HG03280 (cell line): ENCODE results near the gene FAM47C.
"Not testable (repeated sequence)": the region's sequence is repeated elsewhere in the genome, so short reads cannot be mapped to it uniquely, and the experiment has no call there.

ENCODE experiments used
- ATAC-seq: cut with Tn5 transposase; IDR thresholded peaks from one replicate; pipeline ENCODE4 v1.9.1; 2021; ENCODE audit warnings: mild to moderate bottlenecking, moderate library complexity; ENCODE audit not compliant: unreplicated experiment

FAM47C gene

GRCh38 chrX:37008182-37008581 lies at the start of gene FAM47C:
Gene FAM47C (plus strand): TSS chrX:37008366. CDS start chrX:37008411, 45 bp downstream.
- ATAC-seq, result not testable (repeated sequence)

DNA sequence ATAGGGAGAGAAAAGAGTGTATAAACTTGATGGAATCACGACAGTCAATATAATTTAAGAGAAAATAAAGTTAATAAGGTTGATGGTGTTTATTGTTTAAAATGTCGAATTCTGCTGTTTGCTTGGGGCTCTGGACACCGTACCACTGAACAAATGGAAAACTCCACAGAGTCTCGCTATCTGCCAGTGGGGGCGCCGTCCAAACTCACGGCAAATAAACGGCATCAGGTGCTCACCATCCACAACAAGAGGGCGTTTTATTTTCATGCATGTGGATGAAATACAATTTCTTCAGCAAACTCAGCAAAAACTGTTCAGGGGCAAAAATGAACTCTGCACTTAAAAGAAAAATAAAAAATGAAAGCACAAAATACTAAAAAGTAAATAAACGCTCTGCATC lies 46.6 kb upstream of the FAM47C start:
- no peak for ATAC-seq

DNA sequence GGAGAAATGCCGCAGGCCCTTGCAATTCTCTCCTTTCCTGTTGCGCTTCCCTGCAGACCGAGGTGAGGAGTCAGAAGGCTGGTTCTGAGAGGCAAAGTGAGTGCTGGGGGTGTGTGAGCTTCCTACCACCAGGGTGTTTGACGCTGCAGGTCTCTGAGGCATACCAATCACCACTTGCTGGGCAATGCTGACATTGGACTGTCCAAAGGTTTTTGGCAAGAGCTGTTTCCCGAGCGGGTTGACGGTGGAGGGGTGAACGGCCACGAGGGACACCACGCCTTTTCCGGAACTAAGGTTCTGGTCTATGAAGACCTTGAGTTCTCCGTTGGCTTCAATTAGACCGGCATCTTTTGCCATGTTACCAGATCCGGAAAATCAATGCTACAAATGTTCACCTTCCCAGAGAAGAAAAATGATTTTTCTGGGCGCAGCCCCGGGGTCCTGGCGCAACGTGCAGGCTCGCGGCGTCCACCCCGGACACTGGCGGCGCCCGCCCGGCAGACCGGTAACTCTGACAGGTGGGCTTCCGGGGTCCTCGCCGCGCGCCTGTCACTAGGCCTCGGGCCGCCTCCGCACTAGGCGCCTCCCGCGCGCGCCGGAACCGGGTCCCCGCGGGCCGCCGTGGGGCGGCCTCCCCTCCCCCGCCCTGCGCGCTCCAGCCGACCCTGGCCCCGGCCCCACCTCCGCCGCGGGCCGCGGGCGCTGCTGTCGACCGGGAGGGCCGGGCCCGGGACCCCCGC lies 44.9 kb upstream of the FAM47C start:
- no peak for ATAC-seq

GRCh38 chrX:36963852-36964251 lies 44.3 kb upstream of the FAM47C start:
- ATAC-seq, result no peak

- ATAC-seq, result no peak
Measured at GRCh38 chrX:36973575-36973974, 34.6 kb upstream of the FAM47C start.

DNA sequence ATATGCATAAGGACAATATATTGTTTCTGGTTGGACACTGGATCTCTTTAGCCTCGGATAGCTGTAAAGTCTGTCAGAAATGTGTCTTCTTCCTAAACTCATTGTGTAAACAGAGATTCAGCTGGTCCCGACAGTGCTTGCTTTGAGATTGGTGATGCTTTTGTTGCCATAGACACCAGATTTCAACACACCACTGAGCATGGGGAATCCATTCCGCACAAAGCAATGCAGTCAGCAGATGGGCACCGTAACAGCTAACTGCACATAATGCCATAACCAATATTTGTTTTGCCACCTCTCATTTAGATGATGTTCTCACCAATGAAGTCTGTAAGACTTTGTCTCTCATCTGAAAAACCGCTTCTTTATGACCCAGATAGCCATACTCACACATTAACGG lies 33.3 kb upstream of the FAM47C start:
- no peak for ATAC-seq

- ATAC-seq, result no peak
Measured at GRCh38 chrX:36978886-36979285, 29.3 kb upstream of the FAM47C start.

DNA sequence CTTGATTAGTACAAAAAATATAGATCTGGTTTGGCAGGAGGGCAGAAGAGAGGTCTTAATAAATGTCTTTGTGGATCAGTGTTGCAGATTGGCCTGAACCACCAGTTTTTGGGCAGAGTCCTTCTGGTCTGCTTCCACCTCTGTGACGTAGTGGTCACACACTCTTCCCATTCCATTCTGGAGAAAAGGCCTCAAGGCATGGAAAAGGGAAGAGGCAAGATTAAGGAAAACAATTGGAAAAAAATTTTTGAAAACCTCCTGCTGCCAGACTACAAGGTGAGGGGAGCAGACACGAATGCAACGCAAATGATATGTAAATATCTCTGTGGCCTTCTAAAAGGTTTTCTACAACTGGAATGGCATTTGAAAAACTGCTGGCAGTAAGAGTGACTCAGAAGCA lies 24.3 kb upstream of the FAM47C start:
- ATAC-seq, result no peak

DNA sequence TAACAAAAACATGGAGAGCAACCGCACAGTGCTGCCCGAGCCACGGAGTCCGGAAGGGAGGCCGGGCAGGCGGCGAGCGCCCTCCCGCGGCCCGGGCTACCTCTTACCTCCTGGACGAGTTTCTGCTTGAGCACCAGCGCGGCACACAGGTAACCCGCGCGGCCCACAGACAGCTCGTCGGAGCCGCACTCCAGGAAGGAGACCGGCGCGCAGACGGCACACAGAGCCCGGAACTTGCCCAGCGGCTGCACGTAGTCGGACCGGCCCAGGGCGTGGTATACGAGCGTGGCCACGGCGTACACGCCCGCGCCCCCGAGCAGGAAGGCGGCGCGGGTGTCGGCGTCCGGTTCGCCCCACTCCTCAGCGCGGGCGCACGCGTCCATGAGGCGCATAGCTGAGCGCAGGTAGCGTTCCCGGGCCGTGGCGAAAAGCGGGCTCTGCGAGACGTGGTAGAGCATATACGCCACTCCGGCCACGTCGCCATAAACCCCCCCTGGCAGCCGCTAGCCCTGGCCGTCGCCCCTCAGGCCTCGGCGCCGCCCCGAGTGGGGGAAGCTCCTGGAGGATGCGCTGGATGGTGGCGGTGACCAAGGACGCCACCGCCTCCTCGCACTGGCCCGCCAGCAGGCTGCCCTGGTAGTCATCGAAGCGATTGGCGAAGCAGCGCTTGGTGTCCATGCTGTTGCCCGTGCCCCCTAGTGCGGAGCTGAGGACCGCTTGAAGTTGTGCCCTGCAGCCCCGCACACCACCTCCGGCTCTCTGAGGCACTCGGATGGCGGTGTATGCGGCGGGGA lies 22.6 kb upstream of the FAM47C start:
- not testable (repeated sequence) for ATAC-seq

DNA sequence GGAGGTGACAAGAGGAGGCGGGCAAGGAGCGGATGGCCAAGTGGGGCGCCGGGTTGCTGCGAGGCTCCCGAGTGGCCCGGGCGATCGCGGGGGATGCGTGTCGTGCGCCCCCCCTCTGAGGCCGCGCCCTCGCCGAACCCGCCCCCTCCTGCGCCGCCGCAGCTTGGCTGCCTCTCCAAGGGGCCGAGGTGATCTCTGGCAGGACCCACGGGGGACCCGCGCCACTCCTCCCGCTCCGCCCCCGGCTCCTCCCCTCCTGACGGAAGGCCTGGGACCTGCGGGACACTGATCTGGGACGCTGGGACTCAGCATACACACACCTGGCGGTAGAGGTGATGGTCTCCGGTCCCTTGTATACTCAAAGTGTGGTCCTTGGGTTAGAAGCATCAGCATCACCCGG lies 21.9 kb upstream of the FAM47C start:
- ATAC-seq, result no peak

DNA sequence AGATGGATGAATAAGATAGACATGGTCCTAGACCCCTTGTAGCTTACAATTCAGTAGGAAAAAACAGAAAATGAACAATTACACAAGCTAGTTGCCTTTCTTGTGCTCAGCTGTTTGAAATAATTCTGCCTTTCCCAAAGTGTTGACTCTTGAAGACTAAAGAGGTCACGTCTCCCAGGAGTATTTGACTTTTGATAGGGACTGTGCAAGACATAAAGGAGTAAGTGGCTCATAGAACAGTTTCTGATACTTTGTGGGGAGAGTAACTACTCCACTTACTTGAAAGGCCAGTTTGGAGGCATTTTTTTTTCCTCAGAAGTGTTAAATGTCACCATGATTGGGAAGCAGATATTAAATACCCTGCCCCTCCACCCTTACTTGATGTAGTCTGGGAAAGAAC lies 21.0 kb upstream of the FAM47C start:
- not testable (repeated sequence) for ATAC-seq

- ATAC-seq, result no peak
Measured at GRCh38 chrX:37000140-37000539, 8.0 kb upstream of the FAM47C start.

GRCh38 chrX:37010496-37010895 lies 2.3 kb downstream of the FAM47C start:
- no peak for ATAC-seq

- not testable (repeated sequence) for ATAC-seq
Measured at GRCh38 chrX:37034260-37034659, 26.1 kb downstream of the FAM47C start.

GRCh38 chrX:37036674-37037220 lies 28.6 kb downstream of the FAM47C start:
- not testable (repeated sequence) for ATAC-seq

- ATAC-seq, result not testable (repeated sequence)
Measured at GRCh38 chrX:37038814-37039213, 30.6 kb downstream of the FAM47C start.

DNA sequence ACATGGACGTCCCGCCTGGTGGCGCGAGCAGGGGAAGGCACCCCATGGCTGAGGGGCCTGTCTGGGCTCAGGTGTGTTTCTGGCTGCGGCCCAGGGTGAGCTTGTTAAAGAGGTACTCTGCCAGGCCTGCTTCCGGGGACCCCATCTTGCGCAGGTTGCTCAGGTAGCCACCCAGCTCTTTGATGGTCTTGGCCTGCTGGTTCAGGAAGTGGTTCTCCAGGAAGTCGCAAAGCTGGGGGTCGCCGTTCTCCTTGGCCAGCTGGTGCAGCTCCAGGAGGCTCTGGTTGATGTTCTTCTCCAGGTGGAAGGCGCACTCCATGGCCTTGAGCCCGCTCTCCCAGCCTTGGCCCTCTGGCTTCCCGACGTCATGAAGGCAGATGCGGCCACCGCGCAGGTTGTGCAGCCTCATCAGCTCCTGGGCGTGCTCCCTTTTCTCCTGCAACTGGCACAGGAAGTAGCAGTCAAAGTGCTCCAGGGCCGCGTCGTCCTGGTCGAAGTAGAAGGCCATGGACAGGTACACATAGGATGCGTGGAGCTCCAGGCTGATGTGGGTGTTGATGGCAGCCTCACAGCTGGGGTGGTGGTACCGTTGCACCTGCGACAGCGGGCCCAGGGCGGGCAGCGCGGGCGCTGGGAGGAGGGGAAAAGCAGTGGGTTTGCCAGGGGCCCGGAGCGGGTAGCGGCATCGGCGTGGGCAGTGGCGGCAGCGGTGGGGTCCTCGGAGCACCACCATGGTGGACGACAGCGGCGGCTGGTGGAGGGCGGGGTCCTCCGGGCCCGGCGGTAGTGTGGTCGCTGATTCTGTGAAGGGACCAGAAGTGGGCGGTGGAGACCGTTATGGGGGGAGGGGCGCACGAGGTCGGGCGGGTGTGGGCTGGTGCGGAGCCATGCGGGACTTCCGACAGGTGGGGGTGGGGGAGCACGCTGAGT lies 35.1 kb downstream of the FAM47C start:
- not testable (repeated sequence) for ATAC-seq

DNA sequence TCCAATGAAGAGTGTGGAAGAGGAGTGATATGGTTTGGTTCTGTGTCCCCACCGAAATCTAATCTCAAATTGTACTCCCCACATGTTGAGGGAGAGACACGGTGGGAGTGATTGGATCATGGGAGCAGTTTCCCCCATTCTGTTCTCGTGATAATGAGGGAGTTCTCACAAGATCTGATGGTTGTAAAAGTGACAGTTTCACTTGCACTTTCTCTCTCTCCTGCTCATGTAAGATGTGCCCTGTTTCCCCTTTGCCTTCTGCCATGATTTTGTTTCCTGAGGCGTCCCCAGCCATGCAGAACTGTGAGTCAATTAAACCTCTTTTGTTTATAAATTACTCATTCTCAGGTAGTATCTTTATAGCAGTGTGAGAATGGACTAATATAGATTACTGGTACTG lies 39.6 kb downstream of the FAM47C start:
- no peak for ATAC-seq

DNA sequence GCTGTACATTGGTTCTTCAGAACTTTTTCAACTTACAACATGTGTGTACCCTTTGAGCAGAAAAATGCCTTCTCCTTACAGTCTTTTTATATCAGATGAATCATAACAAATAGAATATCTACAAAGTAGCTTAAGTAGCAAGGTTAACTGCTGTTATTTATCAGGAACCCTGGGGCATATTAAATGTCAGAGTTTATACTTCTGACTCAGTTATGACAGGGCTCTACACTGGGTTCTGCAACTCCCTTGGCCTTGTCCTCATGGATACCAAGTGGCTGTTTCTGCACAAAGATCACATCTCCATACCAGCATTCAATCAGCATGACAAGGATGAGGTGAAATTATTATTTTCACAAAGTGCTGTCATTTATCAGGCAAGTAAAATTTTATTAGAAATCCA lies 49.4 kb downstream of the FAM47C start:
- ATAC-seq, result not testable (repeated sequence)

GRCh38 chrX:37060999-37061398 lies 52.8 kb downstream of the FAM47C start:
- ATAC-seq, result no peak
